HepG2 (cell line): ENCODE measurements around the gene LINGO1. TPM values are rescaled to one million over a fixed set of nuclear protein-coding genes. Genes with fewer than 3 reads are reported as not detected.
A peak's percentile ranks its signal among the peaks of the same experiment; 100 is the strongest.

Experiments
- CENPX ChIP-seq: sonication (generic); formaldehyde crosslinking; IDR thresholded peaks from 2 replicates; pipeline ENCODE4 v1.9.0; 2021; ENCODE audit warnings: mild to moderate bottlenecking, missing genetic modification reagents, moderate library complexity
- DR1 ChIP-seq: sonication (generic); formaldehyde crosslinking; IDR thresholded peaks from 2 replicates; pipeline ENCODE4 v1.8.0; 2021; ENCODE audit warnings: mild to moderate bottlenecking, missing genetic modification reagents, inconsistent platforms
- ELF3 ChIP-seq: IDR thresholded peaks from 2 replicates; pipeline ENCODE4 v1.6.1; 2016; ENCODE audit warnings: missing genetic modification reagents, missing compliant biosample characterization
- ETV6 ChIP-seq: sonication (generic); formaldehyde crosslinking; conservative IDR thresholded peaks from 2 replicates; pipeline ENCODE4 v1.4.0; 2020; ENCODE audit warnings: missing genetic modification reagents
- FIP1L1 ChIP-seq: fragments of 200-400 bp; formaldehyde crosslinking; IDR thresholded peaks from 2 replicates; pipeline ENCODE4 v1.6.1; 2018; ENCODE audit warnings: low read depth, mild to moderate bottlenecking, low read length, moderate library complexity, borderline replicate concordance; ENCODE audit not compliant: insufficient read depth
- FOXK1 ChIP-seq: sonication (generic); formaldehyde crosslinking; IDR thresholded peaks from 2 replicates; pipeline ENCODE4 v1.4.0; 2020; ENCODE audit warnings: low read depth, missing genetic modification reagents, borderline replicate concordance
- GFI1 ChIP-seq: sonication (generic); formaldehyde crosslinking; IDR thresholded peaks from 2 replicates; pipeline ENCODE4 v1.5.0; 2020; ENCODE audit warnings: missing genetic modification reagents, mild to moderate bottlenecking, borderline replicate concordance
- HNF4G ChIP-seq, 2 experiments: sonication (generic) in 1 of 2; formaldehyde crosslinking in 1 of 2; IDR thresholded peaks; 2 replicates each; pipeline versions ENCODE4 v1.4.0 to v1.6.1; 2011 to 2020; ENCODE audit warnings: borderline replicate concordance in 2 of 2, low read depth in 2 of 2, mild to moderate bottlenecking in 2 of 2, low read length in 1 of 2, missing genetic modification reagents in 1 of 2, moderate library complexity in 1 of 2
- NCOA1 ChIP-seq: sonication (generic); formaldehyde crosslinking; IDR thresholded peaks from 2 replicates; pipeline ENCODE4 v1.9.0; 2021; ENCODE audit warnings: missing genetic modification reagents
- NFE2L1 ChIP-seq: sonication (generic); formaldehyde crosslinking; IDR thresholded peaks from 2 replicates; pipeline ENCODE4 v1.4.0; 2020; ENCODE audit warnings: missing genetic modification reagents, mild to moderate bottlenecking, borderline replicate concordance
- NR3C1 ChIP-seq: sonication (generic); formaldehyde crosslinking; IDR thresholded peaks from 2 replicates; pipeline ENCODE4 v1.4.0; 2020; ENCODE audit warnings: missing genetic modification reagents
- PATZ1 ChIP-seq: sonication (generic); formaldehyde crosslinking; IDR thresholded peaks from 2 replicates; pipeline ENCODE4 v1.4.0; 2020; ENCODE audit warnings: missing genetic modification reagents
- PITX1 ChIP-seq: sonication (generic); formaldehyde crosslinking; IDR thresholded peaks from 2 replicates; pipeline ENCODE4 v1.5.1; 2020; ENCODE audit warnings: mild to moderate bottlenecking, missing genetic modification reagents
- RERE ChIP-seq: IDR thresholded peaks from 2 replicates; pipeline ENCODE4 v1.6.1; 2016; ENCODE audit warnings: low read depth, missing genetic modification reagents, missing compliant biosample characterization
- XRCC5 ChIP-seq: fragments of 200-400 bp; formaldehyde crosslinking; optimal IDR thresholded peaks from 2 replicates; pipeline ENCODE3; 2017; ENCODE audit warnings: mild to moderate bottlenecking, low read length
- ZMAT3 ChIP-seq: sonication (generic); formaldehyde crosslinking; conservative IDR thresholded peaks from 2 replicates; pipeline ENCODE4 v1.7.0; 2021; ENCODE audit warnings: missing genetic modification reagents
- ZNF44 ChIP-seq: sonication (generic); formaldehyde crosslinking; IDR thresholded peaks from 2 replicates; pipeline ENCODE4 v1.5.1; 2020; ENCODE audit warnings: mild to moderate bottlenecking, missing genetic modification reagents
- ZNF605 ChIP-seq: sonication (generic); formaldehyde crosslinking; IDR thresholded peaks from 2 replicates; pipeline ENCODE4 v1.8.0; 2022; ENCODE audit warnings: mild to moderate bottlenecking, missing genetic modification reagents
- ZSCAN25 ChIP-seq: sonication (generic); formaldehyde crosslinking; IDR thresholded peaks from 2 replicates; pipeline ENCODE4 v1.8.0; 2022; ENCODE audit warnings: mild to moderate bottlenecking, missing genetic modification reagents
- ZSCAN31 ChIP-seq: sonication (generic); formaldehyde crosslinking; IDR thresholded peaks from 2 replicates; pipeline ENCODE4 v1.5.0; 2020; ENCODE audit warnings: low read depth, mild to moderate bottlenecking, missing genetic modification reagents
- polyA plus RNA-seq, 8 experiments: library from polyadenylated mRNA; depleted of rRNA in 3 of 8; stranded (reverse) in 7 of 8; unstranded in 1 of 8; fragments of >200 nt; fragmentation: Illumina TruSeq in 4 of 8; extraction: Trizol in 4 of 8; gene quantifications; 2 replicates each; pipeline versions ENCODE4 v1.2.1 to v1.2.3, GENCODE V29; 2011 to 2016; ENCODE audit warnings: low read depth in 4 of 8, missing spikeins in 1 of 8, mixed read lengths in 1 of 8; ENCODE audit not compliant: insufficient read depth in 1 of 8
- total RNA-seq, 5 experiments: library from RNA; depleted of rRNA; stranded (reverse); fragments of >200 nt; fragmentation: Illumina TruSeq; extraction: Trizol; gene quantifications; 2 replicates each; pipeline ENCODE4 v1.2.3, GENCODE V29; 2016; ENCODE audit warnings: low read depth in 1 of 5
- TF ChIP-seq, protein P1 (sequence below): IDR thresholded peaks from 2 replicates; pipeline ENCODE4 v1.6.1; 2016; ENCODE audit warnings: mild to moderate bottlenecking

Gene LINGO1
- total and polyA plus RNA-seq, 2 of the 13 experiments (the other 11 are each of a cell fraction or from before 2014, with no cell fraction given) = 0.07 TPM; not detected in 1

GRCh38 chr15:77633134-77633912 lies 611 bp upstream of the LINGO1 start (continued):
- no peak for TF ChIP-seq ZSCAN25 (CRISPR knock-in tag)
- no peak for TF ChIP-seq ZMAT3 (CRISPR knock-in tag)
- peak; percentile 75 for TF ChIP-seq PATZ1
- peak; percentile 51; the same call in 1 of the 2 replicates for TF ChIP-seq ELF3 (CRISPR knock-in tag)
- TF ChIP-seq CENPX (CRISPR knock-in tag) = no peak
- no peak for TF ChIP-seq FIP1L1
- peak; percentile 59 for TF ChIP-seq PITX1
- peak; percentile 98 for TF ChIP-seq XRCC5
- peak; percentile 45; the same call in 1 of the 2 replicates for TF ChIP-seq GFI1 (CRISPR knock-in tag)
- TF ChIP-seq ETV6 (CRISPR knock-in tag) = no peak
- peak; percentile 80 for TF ChIP-seq ZNF605 (CRISPR knock-in tag)
- TF ChIP-seq HNF4G (IDR thresholded peaks at IDR 0.05; ENCODE audit: borderline replicate concordance, low read depth, low read length) = no peak
- TF ChIP-seq HNF4G (CRISPR knock-in tag; IDR thresholded peaks at IDR 0.05; ENCODE audit: borderline replicate concordance, low read depth) = no peak
- TF ChIP-seq NFE2L1 (CRISPR knock-in tag) = no peak
- no peak for TF ChIP-seq NCOA1 (CRISPR knock-in tag)
- TF ChIP-seq ZSCAN31 = peak; percentile 76; the same call in 1 of the 2 replicates
- TF ChIP-seq ZNF44 (CRISPR knock-in tag) = no peak
- TF ChIP-seq, protein P1, sequence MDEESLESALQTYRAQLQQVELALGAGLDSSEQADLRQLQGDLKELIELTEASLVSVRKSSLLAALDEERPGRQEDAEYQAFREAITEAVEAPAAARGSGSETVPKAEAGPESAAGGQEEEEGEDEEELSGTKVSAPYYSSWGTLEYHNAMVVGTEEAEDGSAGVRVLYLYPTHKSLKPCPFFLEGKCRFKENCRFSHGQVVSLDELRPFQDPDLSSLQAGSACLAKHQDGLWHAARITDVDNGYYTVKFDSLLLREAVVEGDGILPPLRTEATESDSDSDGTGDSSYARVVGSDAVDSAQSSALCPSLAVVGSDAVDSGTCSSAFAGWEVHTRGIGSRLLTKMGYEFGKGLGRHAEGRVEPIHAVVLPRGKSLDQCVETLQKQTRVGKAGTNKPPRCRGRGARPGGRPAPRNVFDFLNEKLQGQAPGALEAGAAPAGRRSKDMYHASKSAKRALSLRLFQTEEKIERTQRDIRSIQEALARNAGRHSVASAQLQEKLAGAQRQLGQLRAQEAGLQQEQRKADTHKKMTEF (CRISPR knock-in tag) = peak; percentile 72
- no peak for TF ChIP-seq DR1 (CRISPR knock-in tag)
- TF ChIP-seq FOXK1 (CRISPR knock-in tag) = 0 out of 2 replicates have a peak, but pooled peaks have one; percentile 38
- TF ChIP-seq RERE = no peak
- TF ChIP-seq NR3C1 (CRISPR knock-in tag) = no peak
